Gastrocnemius medialis (tissue), 4 donors: ENCODE measurements around the gene GNAI3. TPM values are rescaled to one million over a fixed set of nuclear protein-coding genes. Genes with fewer than 3 reads are reported as not detected.

ENCODE experiments used
- ATAC-seq, 2 donors: fragments of 150-250 bp; one replicate each; pipeline ENCODE4 v1.9.1; 2016
- DNase-seq, 2 donors: peaks; one replicate each; pipeline ENCODE4 v3.0.0-alpha.2; 2019
- H3K27ac ChIP-seq, 4 donors: fragments of 200-600 bp; sonication (generic); 1 replicate in 1 of 4; 2 replicates in 3 of 4; pipeline ENCODE4 v1.5.1; 2016 to 2018; ENCODE audit warnings: mild to moderate bottlenecking in 2 of 4, moderate library complexity in 1 of 4
- H3K27me3 ChIP-seq, 3 donors: fragments of 200-600 bp; sonication (generic) in 2 of 3; 1 replicate in 1 of 3; 2 replicates in 2 of 3; pipeline versions ENCODE4 v1.5.1 to v1.6.0; 2016 to 2019; ENCODE audit warnings: mild to moderate bottlenecking in 1 of 3, moderate library complexity in 1 of 3
- H3K36me3 ChIP-seq, 2 donors: fragments of 200-600 bp; sonication (generic) in 1 of 2; one replicate each; pipeline ENCODE4 v1.5.1; 2017 to 2018
- H3K4me1 ChIP-seq, 2 donors: fragments of 200-600 bp; sonication (generic) in 1 of 2; one replicate each; pipeline ENCODE4 v1.5.1; 2016 to 2017; ENCODE audit warnings: mild to moderate bottlenecking in 2 of 2
- H3K4me3 ChIP-seq, 4 donors: fragments of 200-600 bp; sonication (generic) in 3 of 4; 1 replicate in 1 of 4; 2 replicates in 3 of 4; pipeline ENCODE4 v1.5.1; 2016 to 2019; ENCODE audit warnings: mild to moderate bottlenecking in 2 of 4
- H3K9me3 ChIP-seq, 3 donors: fragments of 200-600 bp; sonication (generic) in 2 of 3; 1 replicate in 1 of 3; 2 replicates in 2 of 3; pipeline ENCODE4 v1.5.1; 2016 to 2019
- POLR2A ChIP-seq, 2 donors: fragments of 450-650 bp; IDR thresholded peaks; one replicate each; pipeline ENCODE4 v1.6.1; 2017; ENCODE audit warnings: antibody characterized with exemption in 2 of 2, mild to moderate bottlenecking in 2 of 2, moderate library complexity in 2 of 2
- in situ Hi-C, 4 donors: fragments of 200-750 bp; cut with MboI; loops; one replicate each; pipeline versions ENCODE4 v1.15.0 to v1.8.0; 2017; ENCODE audit warnings: low sequenced_read_pairs in 4 of 4
- intact Hi-C: fragments of 100-400 bp; cut with DNase I; formaldehyde crosslinking; loops from one replicate; pipeline ENCODE4 v1.15.1; 2023; ENCODE audit warnings: low total_unique reads
- total RNA-seq, 4 donors: library from RNA; depleted of rRNA; stranded (reverse); fragments of >200 nt; gene quantifications; one replicate each; pipeline versions ENCODE4 v1.1.0 to v1.2.3, GENCODE V29; 2016
- TF ChIP-seq, protein P1 (sequence below), 5 experiments: fragments of 450-650 bp in 3 of 5; fragments of 200-600 bp in 2 of 5; sonication (generic) in 2 of 5; IDR thresholded peaks in 4 of 5; conservative IDR thresholded peaks in 1 of 5; 1 replicate in 4 of 5; 2 replicates in 1 of 5; pipeline ENCODE4 v1.5.1; 2016 to 2019; ENCODE audit warnings: antibody characterized with exemption in 5 of 5, mild to moderate bottlenecking in 3 of 5, moderate library complexity in 3 of 5

Gene GNAI3
- total RNA-seq, 4 donors from 2014 or later = 0.90 to 2.5 (median 1.8) TPM

DNA sequence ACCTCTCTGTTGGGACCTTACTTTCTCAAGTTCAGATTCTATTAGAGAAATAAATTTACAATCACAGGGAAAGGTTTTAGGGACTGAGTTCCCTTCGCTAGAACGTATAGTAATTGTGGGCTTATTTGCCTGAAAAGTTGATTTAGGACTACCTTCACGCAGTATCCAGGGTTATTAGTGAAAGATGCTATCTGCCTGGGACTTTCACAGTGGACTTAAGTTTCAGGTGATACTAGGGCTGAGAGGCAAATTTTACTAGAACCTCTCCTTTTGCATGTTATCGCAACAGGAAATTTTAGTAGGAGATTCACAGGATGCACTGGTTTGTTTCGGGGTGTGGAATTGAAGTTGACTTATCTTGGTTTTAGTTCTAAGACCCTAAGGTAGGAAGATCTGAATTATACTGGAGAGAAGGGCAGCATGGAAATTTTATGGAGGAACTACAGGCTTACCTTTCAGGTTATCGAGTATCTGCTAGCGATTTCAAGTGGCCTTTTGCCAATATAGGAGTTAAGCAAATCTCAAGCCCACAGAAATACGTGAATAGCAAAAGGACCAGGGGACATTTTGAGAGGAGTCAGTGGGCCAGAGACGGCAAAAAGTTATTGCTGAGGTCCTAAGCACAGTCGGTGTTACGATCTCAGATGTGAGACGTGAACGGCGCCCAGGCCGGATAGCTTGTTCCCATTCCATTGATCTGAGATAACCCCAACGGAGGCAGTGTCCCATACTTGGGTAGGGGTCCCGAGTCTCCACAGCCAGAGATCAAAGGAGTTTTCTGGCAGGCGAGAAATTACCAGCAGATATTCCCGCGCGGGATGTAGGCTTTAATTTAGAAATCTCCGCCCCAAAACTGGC is 723 bp upstream of the GNAI3 start:
- no peaks in the 10 kb centered on the region for H3K36me3 ChIP-seq
- H3K27me3 ChIP-seq = no peaks in the 10 kb centered on the region
- DNase-seq (no peak), ATAC-seq (peak; percentile 42 to 51)
- intact Hi-C loops (loop anchor here (1.0 to 5.0 kb wide), 3 partner anchors 73 to 437 kb away; partner anchors contain the start of gene AHCYL1), in situ Hi-C loops (loop anchor here (5.0 to 25.0 kb wide), 9 partner anchors 75 to 440 kb away; partner anchors contain the start of genes GSTM4 (in 3 of the 4), AHCYL1 (in 2 of the 4) and PSRC1 (in 1 of the 4))
- H3K9me3 ChIP-seq = no peaks in the 10 kb centered on the region
- peak overlapping the region; percentile 82 to 98 (median 93) for H3K4me3 ChIP-seq
- H3K27ac ChIP-seq = peak overlapping the region; percentile 91 to 99 (median 96)
- TF ChIP-seq, protein P1, sequence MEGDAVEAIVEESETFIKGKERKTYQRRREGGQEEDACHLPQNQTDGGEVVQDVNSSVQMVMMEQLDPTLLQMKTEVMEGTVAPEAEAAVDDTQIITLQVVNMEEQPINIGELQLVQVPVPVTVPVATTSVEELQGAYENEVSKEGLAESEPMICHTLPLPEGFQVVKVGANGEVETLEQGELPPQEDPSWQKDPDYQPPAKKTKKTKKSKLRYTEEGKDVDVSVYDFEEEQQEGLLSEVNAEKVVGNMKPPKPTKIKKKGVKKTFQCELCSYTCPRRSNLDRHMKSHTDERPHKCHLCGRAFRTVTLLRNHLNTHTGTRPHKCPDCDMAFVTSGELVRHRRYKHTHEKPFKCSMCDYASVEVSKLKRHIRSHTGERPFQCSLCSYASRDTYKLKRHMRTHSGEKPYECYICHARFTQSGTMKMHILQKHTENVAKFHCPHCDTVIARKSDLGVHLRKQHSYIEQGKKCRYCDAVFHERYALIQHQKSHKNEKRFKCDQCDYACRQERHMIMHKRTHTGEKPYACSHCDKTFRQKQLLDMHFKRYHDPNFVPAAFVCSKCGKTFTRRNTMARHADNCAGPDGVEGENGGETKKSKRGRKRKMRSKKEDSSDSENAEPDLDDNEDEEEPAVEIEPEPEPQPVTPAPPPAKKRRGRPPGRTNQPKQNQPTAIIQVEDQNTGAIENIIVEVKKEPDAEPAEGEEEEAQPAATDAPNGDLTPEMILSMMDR (IDR thresholded peaks at IDR 0.05 in 4 of 5, conservative IDR thresholded peaks at IDR 0.05 in 1 of 5) = no peak
- TF ChIP-seq POLR2A (IDR thresholded peaks at IDR 0.05) = no peak
- peaks cover 30 to 33% of the 10 kb centered on the region in 2 donors for H3K4me1 ChIP-seq

DNA sequence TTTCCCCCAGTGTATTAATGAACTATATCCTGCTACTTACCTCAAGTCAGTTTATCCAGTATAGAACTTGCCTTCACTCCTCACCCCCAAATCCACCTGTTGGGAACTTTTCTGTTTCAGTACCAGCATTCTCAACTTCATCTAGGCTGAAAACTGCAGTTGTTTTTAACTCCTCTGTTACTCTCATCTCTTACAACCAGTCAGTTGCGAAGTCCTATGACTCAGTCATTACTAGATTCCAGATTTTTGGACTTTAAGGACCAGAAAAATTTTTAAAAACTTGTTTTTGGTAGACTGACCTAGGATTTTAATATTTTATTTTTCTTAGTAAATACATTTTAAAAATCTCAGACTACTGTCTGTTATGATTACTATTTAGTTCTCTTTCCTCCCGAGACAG is 8.1 kb downstream of the GNAI3 start:
- Histone ChIP-seq H3K4me1 (peaks cover 38 to 51% of the 10 kb centered on the region in 2 donors), H3K4me3 (no peak overlapping the region), H3K27me3 (no peaks in the 10 kb centered on the region), H3K36me3 (no peaks in the 10 kb centered on the region), H3K9me3 (no peaks in the 10 kb centered on the region), H3K27ac (no peak overlapping the region)
- TF ChIP-seq, protein P1 (IDR thresholded peaks at IDR 0.05 in 4 of 5, conservative IDR thresholded peaks at IDR 0.05 in 1 of 5) = no peak
- no peak for TF ChIP-seq POLR2A (IDR thresholded peaks at IDR 0.05)
- DNase-seq (no peak), ATAC-seq (no peak)
- intact Hi-C loops = no loop called here
- in situ Hi-C loops = no loop called here

DNA sequence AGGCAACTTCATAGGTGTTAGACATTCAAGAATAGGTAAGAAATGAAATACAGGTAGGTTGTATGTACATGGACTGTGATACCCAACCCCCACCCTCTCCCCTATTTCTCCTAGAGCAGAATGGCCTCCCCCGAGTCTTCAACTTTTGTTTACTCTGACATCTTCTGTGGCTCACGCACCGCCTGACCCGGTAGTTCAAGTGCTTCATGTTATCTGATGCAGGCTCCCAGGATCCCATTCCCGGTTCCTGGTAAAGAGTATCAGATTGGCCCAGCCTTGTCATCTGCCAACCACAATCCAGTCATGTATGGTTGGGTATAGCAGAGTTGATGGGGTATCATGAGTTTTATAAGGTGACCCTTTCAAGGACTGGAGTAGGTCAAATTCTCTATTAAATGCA is 9.1 kb downstream of the GNAI3 start:
- Histone ChIP-seq H3K36me3 (no peaks in the 10 kb centered on the region), H3K9me3 (no peaks in the 10 kb centered on the region), H3K27me3 (no peaks in the 10 kb centered on the region), H3K27ac (no peak overlapping the region), H3K4me1 (peaks cover 45 to 50% of the 10 kb centered on the region in 2 donors), H3K4me3 (no peak overlapping the region)
- TF ChIP-seq POLR2A (IDR thresholded peaks at IDR 0.05) = no peak
- TF ChIP-seq, protein P1 (IDR thresholded peaks at IDR 0.05 in 4 of 5, conservative IDR thresholded peaks at IDR 0.05 in 1 of 5) = no peak
- DNase-seq (no peak), ATAC-seq (no peak)
- in situ Hi-C loops = no loop called here
- intact Hi-C loops = no loop called here

DNA sequence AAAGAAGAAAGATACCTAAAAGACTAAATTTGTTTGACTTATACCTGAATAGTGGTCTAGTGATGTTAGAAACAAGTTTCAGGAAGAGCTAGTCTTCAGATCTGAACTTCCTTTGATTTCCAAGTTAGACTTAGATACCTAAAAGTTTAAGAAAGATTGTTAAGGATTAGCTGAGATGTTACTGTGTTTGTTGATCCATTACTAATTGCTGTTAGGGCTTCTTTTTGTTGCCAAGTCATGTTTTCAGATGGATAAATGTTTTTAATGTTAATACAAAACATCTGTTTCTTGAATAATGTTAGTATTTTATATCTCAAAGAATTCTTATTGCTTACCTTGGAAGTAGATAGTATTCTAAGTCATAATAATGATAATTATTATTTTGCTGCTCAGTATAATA is 11.6 kb downstream of the GNAI3 start:
- no peaks in the 10 kb centered on the region for H3K9me3 ChIP-seq
- no peak overlapping the region for H3K27ac ChIP-seq
- H3K4me1 ChIP-seq = peaks cover 69% of the 10 kb centered on the region in 2 donors
- no peak overlapping the region for H3K4me3 ChIP-seq
- in situ Hi-C loops = no loop called here
- H3K36me3 ChIP-seq = no peaks in the 10 kb centered on the region
- no peak for DNase-seq
- no peak for ATAC-seq
- H3K27me3 ChIP-seq = no peaks in the 10 kb centered on the region
- intact Hi-C loops = no loop called here
- TF ChIP-seq, protein P1 (IDR thresholded peaks at IDR 0.05 in 4 of 5, conservative IDR thresholded peaks at IDR 0.05 in 1 of 5) = no peak
- TF ChIP-seq POLR2A (IDR thresholded peaks at IDR 0.05) = no peak
